ENCODE measurements around the gene WDFY4. TPM values are rescaled to one million over a fixed set of nuclear protein-coding genes. Genes with fewer than 3 reads are reported as not detected.

WDFY4 gene
- total RNA-seq, 4 donors from 2014 or later, result 5.0 to 16.5 (median 8.8) TPM

- Histone ChIP-seq H3K27me3 (no peaks in the 10 kb centered on the region), H3K9me3 (no peaks in the 10 kb centered on the region), H3K36me3 (no peaks in the 10 kb centered on the region), H3K4me1 (no peaks in the 10 kb centered on the region), H3K27ac (no peak overlapping the region), H3K4me3 (no peak overlapping the region)
- no peak for DNase-seq (ENCODE audit: low spot score in 2 of 2)
- TF ChIP-seq EP300 (IDR thresholded peaks at IDR 0.05), result no peak
- TF ChIP-seq POLR2A (IDR thresholded peaks at IDR 0.05), result no peak
- TF ChIP-seq CTCF (IDR thresholded peaks at IDR 0.05), result no peak
- WGBS, 2 donors, result 37 to 44% methylated on average over 3 of the region's 3 CpGs
Measured at GRCh38 chr10:48923748-48924147, 239.1 kb downstream of the WDFY4 start.

- no peaks in the 10 kb centered on the region for H3K27me3 ChIP-seq
- H3K27ac ChIP-seq, result no peak overlapping the region
- TF ChIP-seq CTCF (IDR thresholded peaks at IDR 0.05), result no peak
- no peak for TF ChIP-seq EP300 (IDR thresholded peaks at IDR 0.05)
- no peak for TF ChIP-seq POLR2A (IDR thresholded peaks at IDR 0.05)
- H3K4me1 ChIP-seq, result no peaks in the 10 kb centered on the region
- no peaks in the 10 kb centered on the region for H3K9me3 ChIP-seq
- no peaks in the 10 kb centered on the region for H3K36me3 ChIP-seq
- no peak for DNase-seq (ENCODE audit: low spot score in 2 of 2)
- no peak overlapping the region for H3K4me3 ChIP-seq
- 90 to 91% methylated on average over 4 of the region's 4 CpGs for WGBS, 2 donors
Measured at GRCh38 chr10:48924988-48925387, 240.3 kb downstream of the WDFY4 start.

GRCh38 chr10:48926255-48926654 is 241.6 kb downstream of the WDFY4 start:
- DNase-seq (ENCODE audit: low spot score in 2 of 2), result no peak
- no peak overlapping the region for H3K27ac ChIP-seq
- no peak overlapping the region for H3K4me3 ChIP-seq
- no peak for TF ChIP-seq EP300 (IDR thresholded peaks at IDR 0.05)
- no peak for TF ChIP-seq POLR2A (IDR thresholded peaks at IDR 0.05)
- TF ChIP-seq CTCF (IDR thresholded peaks at IDR 0.05), result no peak
- 57 to 63% methylated on average over 1 of the region's 1 CpG for WGBS, 2 donors
- no peaks in the 10 kb centered on the region for H3K36me3 ChIP-seq
- no peaks in the 10 kb centered on the region for H3K27me3 ChIP-seq
- H3K9me3 ChIP-seq, result no peaks in the 10 kb centered on the region
- no peaks in the 10 kb centered on the region for H3K4me1 ChIP-seq

GRCh38 chr10:48926764-48927540 is 242.3 kb downstream of the WDFY4 start:
- 56 to 72% methylated on average over 12 to 13 of the region's 13 CpGs for WGBS, 2 donors
- Histone ChIP-seq H3K4me3 (no peak overlapping the region), H3K4me1 (no peaks in the 10 kb centered on the region), H3K27ac (no peak overlapping the region), H3K27me3 (no peaks in the 10 kb centered on the region), H3K36me3 (no peaks in the 10 kb centered on the region), H3K9me3 (no peaks in the 10 kb centered on the region)
- DNase-seq (ENCODE audit: low spot score in 2 of 2), result no peak
- TF ChIP-seq POLR2A (IDR thresholded peaks at IDR 0.05), result no peak
- no peak for TF ChIP-seq EP300 (IDR thresholded peaks at IDR 0.05)
- no peak for TF ChIP-seq CTCF (IDR thresholded peaks at IDR 0.05)

- no peak for TF ChIP-seq EP300 (IDR thresholded peaks at IDR 0.05)
- no peaks in the 10 kb centered on the region for H3K4me1 ChIP-seq
- H3K4me3 ChIP-seq, result no peak overlapping the region
- WGBS, 2 donors, result 69 to 79% methylated on average over 5 of the region's 5 CpGs
- H3K27ac ChIP-seq, result no peak overlapping the region
- no peak for DNase-seq (ENCODE audit: low spot score in 2 of 2)
- H3K27me3 ChIP-seq, result no peaks in the 10 kb centered on the region
- no peaks in the 10 kb centered on the region for H3K9me3 ChIP-seq
- H3K36me3 ChIP-seq, result no peaks in the 10 kb centered on the region
Measured at GRCh38 chr10:48929413-48929990, 244.8 kb downstream of the WDFY4 start.
